HCT116 (cell line): ENCODE measurements around the gene PCDH9. TPM values are rescaled to one million over a fixed set of nuclear protein-coding genes. Genes with fewer than 3 reads are reported as not detected.

ENCODE experiments used
- ATAC-seq: fragments of 200-7000 bp; cut with Tn5 transposase; 2 replicates; pipeline ENCODE4 v1.9.1; 2020; ENCODE audit warnings: mild to moderate bottlenecking, moderate library complexity
- BruUV-seq: library from RNA; stranded (reverse); fragments of 400-500 nt; replicated peaks from 2 replicates; lab custom pipeline; 2021; lab: Mats Ljungman, UMichigan
- CTCF ChIA-PET: fragments of 300-600 bp; sonication (Branson Sonifier 250); formaldehyde crosslinking; loops from one replicate; lab custom pipeline; 2021; ENCODE audit warnings: antibody characterized with exemption; lab: Charles Lee
- POLR2A ChIA-PET: fragments of 300-600, 350-600 bp; sonication (Branson Sonifier 250); formaldehyde crosslinking; loops from one replicate; lab custom pipeline; 2021; ENCODE audit warnings: antibody characterized with exemption; lab: Charles Lee
- RAD21 ChIA-PET, 2 experiments: fragments of 300-600 bp; sonication (Branson Sonifier 250); formaldehyde crosslinking; loops; one replicate each; lab custom pipeline; 2023; ENCODE audit warnings: low total read pairs in 2 of 2; ENCODE audit not compliant: uncharacterized antibody in 2 of 2, unreplicated experiment in 2 of 2, low non-redundant PET in 1 of 2; lab: Charles Lee
- DNase-seq: peaks from one replicate; pipeline ENCODE4 v3.0.0-alpha.2; 2010; ENCODE audit warnings: low read depth, low spot score
- H2AFZ ChIP-seq: fragments of 200-600 bp; shearing (Covaris generic), sonication (generic); 2 replicates; pipeline ENCODE4 v1.6.1; 2017; ENCODE audit warnings: low read depth, mixed run types, mixed read lengths, antibody characterized with exemption, low read length; ENCODE audit not compliant: poor library complexity, severe bottlenecking
- H3K27ac ChIP-seq: 2 replicates; pipeline ENCODE4 v1.5.1; 2012; ENCODE audit warnings: low read depth, low read length
- H3K27me3 ChIP-seq: fragments of 200-600 bp; sonication (generic); 2 replicates; pipeline ENCODE4 v1.6.1; 2016; ENCODE audit warnings: mixed run types, low read length, mixed read lengths; ENCODE audit not compliant: insufficient read depth
- H3K36me3 ChIP-seq, 2 experiments: fragments of 200-500 bp in 1 of 2; fragments of 200-600 bp in 1 of 2; sonication (Bioruptor generic) in 1 of 2; sonication (generic) in 1 of 2; 2 replicates each; pipeline versions ENCODE4 v1.5.1 to v1.6.1; 2014 to 2016; ENCODE audit warnings: low read length in 2 of 2, inconsistent platforms in 1 of 2, mixed read lengths in 1 of 2, mixed run types in 1 of 2; ENCODE audit not compliant: insufficient read depth in 2 of 2, control insufficient read depth in 1 of 2
- H3K4me1 ChIP-seq, 2 experiments: fragments of 200-600 bp in 1 of 2; sonication (generic) in 1 of 2; 2 replicates each; pipeline versions ENCODE4 v1.5.1 to v1.6.1; 2012 to 2017; ENCODE audit warnings: low read length in 2 of 2, inconsistent platforms in 1 of 2, mild to moderate bottlenecking in 1 of 2, mixed read lengths in 1 of 2, mixed run types in 1 of 2, moderate library complexity in 1 of 2; ENCODE audit not compliant: insufficient read depth in 2 of 2, control insufficient read depth in 1 of 2
- H3K4me2 ChIP-seq: fragments of 200-600 bp; sonication (generic); 2 replicates; pipeline ENCODE4 v1.6.1; 2017; ENCODE audit warnings: mixed run types, low read length, mixed read lengths
- H3K4me3 ChIP-seq, 2 experiments: fragments of 200-600 bp in 1 of 2; sonication (generic) in 1 of 2; replicated peaks in 1 of 2; 2 replicates each; pipeline ENCODE4 v1.5.1; 2011 to 2016; ENCODE audit warnings: low read length in 2 of 2, control low read depth in 1 of 2, low read depth in 1 of 2, mild to moderate bottlenecking in 1 of 2, mixed read lengths in 1 of 2, mixed run types in 1 of 2
- H3K79me2 ChIP-seq: fragments of 200-600 bp; sonication (generic); 2 replicates; pipeline ENCODE4 v1.6.1; 2017; ENCODE audit warnings: mild to moderate bottlenecking, mixed run types, low read length, moderate library complexity, mixed read lengths; ENCODE audit not compliant: insufficient read depth
- H3K9ac ChIP-seq: fragments of 200-600 bp; sonication (generic); 2 replicates; pipeline ENCODE4 v1.6.1; 2016; ENCODE audit warnings: low read length, mixed read lengths
- H3K9me2 ChIP-seq: fragments of 200-600 bp; sonication (generic), shearing (Covaris generic); 2 replicates; pipeline ENCODE4 v1.6.1; 2017; ENCODE audit warnings: mixed run types, mild to moderate bottlenecking, moderate library complexity; ENCODE audit not compliant: insufficient read depth
- H3K9me3 ChIP-seq, 2 experiments: fragments of 200-500 bp in 1 of 2; fragments of 200-600 bp in 1 of 2; sonication (Bioruptor generic) in 1 of 2; sonication (generic) in 1 of 2; 2 replicates each; pipeline ENCODE4 v1.6.1; 2014 to 2017; ENCODE audit warnings: low read length in 2 of 2, mixed read lengths in 2 of 2, inconsistent platforms in 1 of 2, low read depth in 1 of 2, mild to moderate bottlenecking in 1 of 2, mixed run types in 1 of 2, moderate library complexity in 1 of 2; ENCODE audit not compliant: control insufficient read depth in 1 of 2, insufficient read depth in 1 of 2
- H4K20me1 ChIP-seq: fragments of 200-600 bp; sonication (generic), shearing (Covaris generic); 2 replicates; pipeline ENCODE4 v1.6.1; 2017; ENCODE audit warnings: mixed run types, mild to moderate bottlenecking, moderate library complexity; ENCODE audit not compliant: insufficient read depth
- CBX3 ChIP-seq: IDR thresholded peaks from 2 replicates; pipeline ENCODE4 v1.6.1; 2012; ENCODE audit warnings: low read depth
- CEBPB ChIP-seq: IDR thresholded peaks from 2 replicates; pipeline ENCODE4 v1.6.1; 2012; ENCODE audit warnings: low read depth
- CTCF ChIP-seq, 3 experiments: fragments of 200-600 bp in 1 of 3; sonication (generic) in 1 of 3; IDR thresholded peaks in 2 of 3; conservative IDR thresholded peaks in 1 of 3; 2 replicates each; pipeline ENCODE4 v1.5.1; 2012 to 2017; ENCODE audit warnings: low read depth in 2 of 3, low read length in 2 of 3, antibody characterized with exemption in 1 of 3, borderline replicate concordance in 1 of 3, control low read depth in 1 of 3, mild to moderate bottlenecking in 1 of 3, mixed read lengths in 1 of 3, mixed run types in 1 of 3, moderate library complexity in 1 of 3; ENCODE audit not compliant: insufficient read depth in 1 of 3
- EGR1 ChIP-seq: IDR thresholded peaks from 2 replicates; pipeline ENCODE4 v1.6.1; 2012; ENCODE audit warnings: low read depth
- ELF1 ChIP-seq: IDR thresholded peaks from 2 replicates; pipeline ENCODE4 v1.6.1; 2012; ENCODE audit warnings: low read depth, borderline replicate concordance
- EZH2 ChIP-seq: fragments of 200-600 bp; sonication (generic); IDR thresholded peaks from 2 replicates; pipeline ENCODE4 v1.6.1; 2017; ENCODE audit warnings: antibody characterized with exemption, mixed run types
- EZH2phosphoT487 ChIP-seq: fragments of 200-600 bp; IDR thresholded peaks from 2 replicates; pipeline ENCODE4 v1.6.1; 2018; ENCODE audit warnings: antibody characterized with exemption, borderline replicate concordance
- FOSL1 ChIP-seq: IDR thresholded peaks from 2 replicates; pipeline ENCODE4 v1.6.1; 2012; ENCODE audit warnings: low read depth
- RAD21 ChIP-seq: IDR thresholded peaks from 2 replicates; pipeline ENCODE4 v1.6.1; 2012; ENCODE audit warnings: low read depth, mild to moderate bottlenecking
- REST ChIP-seq: IDR thresholded peaks from 2 replicates; pipeline ENCODE4 v1.6.1; 2012; ENCODE audit warnings: low read depth
- SP1 ChIP-seq: IDR thresholded peaks from 2 replicates; pipeline ENCODE4 v1.6.1; 2012; ENCODE audit warnings: low read depth
- TCF7L2 ChIP-seq: IDR thresholded peaks from 2 replicates; pipeline ENCODE4 v1.7.0; 2011; ENCODE audit warnings: borderline replicate concordance, inconsistent platforms; ENCODE audit not compliant: insufficient read depth, insufficient read length; ENCODE audit errors: extremely low read depth
- YY1 ChIP-seq: IDR thresholded peaks from 2 replicates; pipeline ENCODE4 v1.6.1; 2011; ENCODE audit warnings: low read length, low read depth, moderate library complexity, mild to moderate bottlenecking; ENCODE audit not compliant: insufficient replicate concordance; ENCODE audit errors: extremely low read depth
- ZBTB33 ChIP-seq: IDR thresholded peaks from 2 replicates; pipeline ENCODE4 v1.6.1; 2011; ENCODE audit warnings: mild to moderate bottlenecking, low read length, moderate library complexity; ENCODE audit not compliant: insufficient replicate concordance; ENCODE audit errors: extremely low read depth
- ZNF274 ChIP-seq: fragments of 200-500 bp; sonication (Bioruptor generic); IDR thresholded peaks from 2 replicates; pipeline ENCODE4 v1.6.1; 2014; ENCODE audit warnings: mild to moderate bottlenecking, low read depth, low read length, inconsistent platforms
- intact Hi-C: fragments of 100-400 bp; cut with micrococcal nuclease; formaldehyde crosslinking; loops from 2 replicates; pipeline ENCODE4 v1.10.0; 2022
- total RNA-seq: library from RNA; stranded (reverse); gene quantifications from one replicate; pipeline ENCODE4 v1.2.1, GENCODE V29; 2021; ENCODE audit not compliant: unreplicated experiment

The PCDH9 gene
- total RNA-seq, 1 experiment from 2014 or later = 0.02 TPM

GRCh38 chr13:66821551-66821950, 408.6 kb downstream of the PCDH9 start:
- H3K27ac ChIP-seq = no peak overlapping the region
- H3K4me2 ChIP-seq = no peak overlapping the region
- H3K4me1 ChIP-seq = no peaks in the 10 kb centered on the region
- no peaks in the 10 kb centered on the region for H3K27me3 ChIP-seq
- no peak overlapping the region for H3K9ac ChIP-seq
- no TSS peak for BruUV-seq
- H2AFZ ChIP-seq = no peak overlapping the region
- H3K36me3 ChIP-seq = no peaks in the 10 kb centered on the region
- ChIA-PET POLR2A (no interaction called here), RAD21 (no interaction called here), CTCF (no interaction called here)
- no peaks in the 10 kb centered on the region for H3K9me3 ChIP-seq
- H3K4me3 ChIP-seq = no peak overlapping the region
- no peak for DNase-seq
- no peak for TF ChIP-seq EGR1
- no peak for TF ChIP-seq RAD21
- no peak for TF ChIP-seq REST
- TF ChIP-seq TCF7L2 = no peak
- TF ChIP-seq ZBTB33 = no peak
- no peak for TF ChIP-seq EZH2phosphoT487
- no peak for TF ChIP-seq ZNF274
- TF ChIP-seq ELF1 = no peak
- no peak for TF ChIP-seq EZH2
- no peak for TF ChIP-seq CBX3
- TF ChIP-seq FOSL1 = no peak
- no peak for TF ChIP-seq YY1
- TF ChIP-seq CEBPB = no peak
- no peak for TF ChIP-seq CTCF (IDR thresholded peaks at IDR 0.05 in 2 of 3, conservative IDR thresholded peaks at IDR 0.05 in 1 of 3; ENCODE audit: borderline replicate concordance in 1 of 3, insufficient read depth in 1 of 3, low read depth in 2 of 3, low read length in 2 of 3)
- no peak for TF ChIP-seq SP1
- no peak for ATAC-seq
- intact Hi-C loops = no loop called here
- no peaks in the 10 kb centered on the region for H3K79me2 ChIP-seq
- H4K20me1 ChIP-seq = no peaks in the 10 kb centered on the region
- no peaks in the 10 kb centered on the region for H3K9me2 ChIP-seq
